NCI-H1105 (cell line): ENCODE data around the gene SELENOM.
"Not testable (repeated sequence)": the region's sequence is repeated elsewhere in the genome, so short reads cannot be mapped to it uniquely, and the experiment has no call there.

ENCODE experiments used
- DNase-seq: peaks from one replicate; lab custom pipeline; 2025; lab: John Stamatoyannopoulos, UW

The SELENOM gene

DNA sequence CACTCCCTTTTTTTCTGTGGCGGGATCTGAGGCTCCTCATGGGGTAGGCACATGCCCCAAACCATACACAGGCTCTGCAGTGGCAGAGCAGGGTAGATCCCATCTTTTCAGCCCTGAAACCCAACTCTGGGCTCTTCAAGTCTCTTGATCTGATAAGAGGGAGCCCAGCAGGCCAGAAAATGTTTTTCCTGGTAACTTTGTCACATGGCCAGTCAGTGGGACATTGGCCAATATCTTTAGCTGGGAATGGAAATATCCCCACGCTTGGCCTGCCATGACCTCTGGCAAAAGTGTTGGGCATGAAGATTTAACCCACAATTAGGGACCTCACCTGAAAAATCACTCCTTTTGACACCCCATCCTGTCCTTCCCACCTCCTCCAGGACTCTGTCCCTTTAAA lies 23.5 kb upstream of the SELENOM start:
- DNase-seq, result no peak

GRCh38 chr22:31128156-31128555 lies 20.8 kb upstream of the SELENOM start:
- no peak for DNase-seq

- no peak for DNase-seq
Observed at GRCh38 chr22:31127181-31127772, 19.9 kb upstream of the SELENOM start.

GRCh38 chr22:31126869-31127175 lies 19.5 kb upstream of the SELENOM start:
- no peak for DNase-seq

- no peak for DNase-seq
Observed at GRCh38 chr22:31126128-31126868, 18.9 kb upstream of the SELENOM start.

DNA sequence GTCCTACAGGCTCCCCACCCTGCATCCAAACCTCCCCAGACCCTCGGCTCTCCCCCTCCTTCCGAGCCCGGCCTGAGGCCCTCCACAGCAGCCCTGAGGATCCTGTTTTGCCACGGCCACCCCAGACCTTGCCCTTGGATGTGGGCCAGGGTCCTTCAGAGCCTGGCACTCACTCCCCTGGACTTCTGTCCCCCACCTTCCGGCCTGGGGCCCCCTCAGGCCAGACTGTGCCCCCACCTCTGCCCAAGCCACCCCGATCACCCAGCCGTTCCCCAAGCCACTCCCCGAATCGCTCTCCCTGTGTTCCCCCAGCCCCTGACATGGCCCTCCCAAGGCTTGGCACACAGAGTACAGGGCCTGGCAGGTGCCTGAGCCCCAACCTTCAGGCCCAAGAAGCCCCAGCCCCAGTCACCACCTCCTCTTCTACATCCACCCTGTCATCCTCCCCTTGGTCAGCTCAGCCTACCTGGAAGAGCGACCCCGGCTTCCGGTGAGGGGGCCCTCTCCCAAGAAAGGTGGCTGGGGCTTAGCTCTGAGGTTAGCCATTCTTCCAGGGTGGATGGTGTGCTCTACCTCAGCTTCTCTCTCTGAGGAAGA lies 18.3 kb upstream of the SELENOM start:
- DNase-seq, result no peak

- DNase-seq, result no peak
Observed at GRCh38 chr22:31124811-31125465, 17.6 kb upstream of the SELENOM start.

DNA sequence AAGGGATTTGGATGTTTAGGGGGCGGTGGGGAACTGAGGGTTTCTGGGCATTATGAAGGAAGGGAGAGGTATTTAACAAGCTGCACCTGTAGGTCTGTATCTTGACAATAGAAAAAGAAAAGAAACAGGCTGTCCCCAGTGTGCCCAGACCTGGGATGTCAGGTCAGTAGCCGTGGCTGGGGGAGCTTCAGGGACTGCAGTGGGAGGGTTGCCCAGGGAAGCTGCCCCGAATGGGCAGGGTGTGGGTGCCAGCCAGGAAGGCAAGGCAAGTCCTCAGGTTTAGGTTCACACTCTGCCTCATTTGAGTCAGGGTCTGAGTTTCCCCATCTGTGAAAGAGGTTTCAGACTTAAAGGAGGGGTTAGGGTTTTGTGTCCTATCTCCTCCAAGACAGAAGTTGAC lies 16.9 kb upstream of the SELENOM start:
- no peak for DNase-seq

GRCh38 chr22:31123292-31123602 lies 15.9 kb upstream of the SELENOM start:
- no peak for DNase-seq

- DNase-seq, result peak; percentile 70
Observed at GRCh38 chr22:31122532-31123291, 15.3 kb upstream of the SELENOM start, which contains the start of gene INPP5J. Gene INPP5J, plus strand, starts transcription at chr22:31122966. Its CDS starts 49 bp downstream, at chr22:31123015.

DNA sequence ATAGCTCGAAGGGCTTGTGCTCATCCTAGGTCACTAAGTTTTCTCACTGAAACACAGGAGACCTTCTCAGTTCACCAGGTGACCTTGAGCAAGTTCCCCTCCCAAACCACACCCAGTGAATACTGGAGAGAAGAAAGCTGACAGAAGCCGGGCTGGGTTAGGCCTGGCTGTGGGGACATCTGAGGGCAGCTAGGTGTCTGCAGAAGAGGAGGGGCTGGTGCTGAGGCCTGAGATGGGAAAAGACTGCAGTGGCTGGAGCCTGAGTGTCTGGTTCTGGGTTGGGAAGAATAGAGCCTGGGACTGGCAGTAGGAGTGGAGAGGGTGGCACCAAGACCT lies 14.8 kb upstream of the SELENOM start:
- DNase-seq, result no peak

GRCh38 chr22:31121403-31121802 lies 14.0 kb upstream of the SELENOM start:
- no peak for DNase-seq

- no peak for DNase-seq
Observed at GRCh38 chr22:31120642-31121041, 13.3 kb upstream of the SELENOM start.

DNA sequence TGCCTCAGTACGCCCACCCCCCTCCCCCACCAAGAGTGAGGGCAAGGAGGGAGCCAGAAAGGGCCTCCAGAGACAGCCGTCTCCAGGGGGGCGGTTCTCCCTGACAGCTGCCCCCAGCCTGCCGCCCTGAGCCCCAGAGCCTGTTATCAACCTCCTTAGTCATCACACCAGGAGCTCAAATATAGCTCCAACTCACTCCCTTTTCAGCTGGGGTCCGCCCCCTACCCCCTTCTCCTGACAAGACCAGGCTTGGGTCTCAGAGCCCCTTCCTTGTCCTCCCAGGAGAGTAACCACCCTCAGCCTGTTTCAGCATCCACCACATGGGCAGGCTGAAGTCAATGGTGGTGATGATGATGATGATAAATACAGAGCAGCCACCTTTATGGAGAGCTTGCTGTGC lies 12.9 kb upstream of the SELENOM start:
- DNase-seq, result no peak

GRCh38 chr22:31119026-31119717 lies 11.8 kb upstream of the SELENOM start:
- no peak for DNase-seq

DNA sequence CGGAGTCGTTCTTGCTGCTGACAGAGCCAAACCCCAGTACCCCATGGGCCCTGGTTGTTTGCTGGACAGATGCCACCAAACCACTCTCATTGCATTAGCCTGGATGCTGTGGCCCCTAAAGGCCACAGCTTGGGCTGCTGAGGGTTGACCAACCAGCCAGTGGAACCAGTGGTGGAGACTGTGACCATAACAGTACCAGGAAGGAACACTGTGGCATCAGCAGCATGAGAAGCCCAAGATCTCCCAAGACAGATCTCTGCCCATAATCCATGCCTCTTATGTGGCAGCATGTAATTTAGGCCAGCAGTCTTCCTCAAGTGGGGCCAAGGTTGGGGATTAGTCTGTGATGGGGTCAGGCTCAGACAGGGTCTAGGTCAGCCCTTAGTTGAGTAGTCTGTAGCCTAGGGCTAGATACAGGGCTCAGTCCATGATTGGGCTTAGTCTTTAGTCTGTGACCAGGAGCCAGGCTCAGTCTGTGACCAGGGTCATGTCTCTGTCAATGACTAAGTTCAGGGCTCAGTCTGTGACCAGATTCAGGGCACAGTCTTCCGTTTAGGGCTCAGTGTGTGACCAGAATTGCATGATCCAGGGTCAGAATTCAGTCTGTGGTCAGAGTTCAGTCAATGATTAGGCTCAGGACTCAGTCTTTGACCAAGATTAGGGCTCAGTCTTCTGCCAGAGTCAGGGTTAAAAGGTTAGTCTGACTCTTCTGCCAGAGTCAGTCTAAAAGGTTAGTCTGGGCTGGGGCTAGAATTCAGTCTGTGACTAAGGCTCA lies 10.9 kb upstream of the SELENOM start:
- no peak for DNase-seq

- DNase-seq, result not testable (repeated sequence)
Observed at GRCh38 chr22:31112547-31113091, 5.3 kb upstream of the SELENOM start.

- no peak for DNase-seq
Observed at GRCh38 chr22:31107894-31108218, 488 bp upstream of the SELENOM start.

GRCh38 chr22:31106731-31107177 lies 614 bp downstream of the SELENOM start:
- DNase-seq, result no peak

DNA sequence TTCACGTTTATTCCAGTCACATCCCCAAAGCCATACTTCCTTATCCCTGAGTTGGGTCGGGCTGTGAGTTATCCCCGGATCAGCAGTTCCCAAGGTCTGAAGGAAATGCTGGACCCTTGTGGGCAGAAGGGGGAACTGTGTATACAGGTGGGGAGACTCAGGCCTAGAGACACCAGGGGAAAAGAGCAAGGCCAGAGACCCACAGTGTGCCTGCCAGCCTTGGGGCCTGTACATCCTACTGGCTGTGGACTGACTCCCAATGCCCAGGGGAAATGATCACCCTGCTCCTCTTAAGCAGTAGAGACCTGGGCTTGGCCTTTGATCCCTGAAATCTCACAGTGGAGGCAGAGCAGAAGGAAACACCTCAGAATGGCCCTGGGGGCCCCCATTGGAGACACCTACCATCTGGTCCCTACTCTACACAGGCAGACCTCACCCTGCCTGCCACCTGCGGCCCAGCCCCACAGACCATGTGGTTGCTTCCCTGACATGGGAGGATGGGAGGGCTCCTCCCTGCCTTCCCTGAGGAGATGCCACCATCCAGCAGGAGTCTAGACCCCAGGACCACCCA lies 1.3 kb downstream of the SELENOM start:
- no peak for DNase-seq
